GM18499 (cell line): ENCODE results near the gene SMIM26.

Source experiments
- ATAC-seq: cut with Tn5 transposase; IDR thresholded peaks from one replicate; pipeline ENCODE4 v1.9.1; 2021; ENCODE audit warnings: moderate number of reproducible peaks; ENCODE audit not compliant: insufficient read depth, unreplicated experiment

SMIM26 gene

GRCh38 chr20:18578581-18578980, 11.3 kb downstream of the SMIM26 start:
- ATAC-seq = no peak

DNA sequence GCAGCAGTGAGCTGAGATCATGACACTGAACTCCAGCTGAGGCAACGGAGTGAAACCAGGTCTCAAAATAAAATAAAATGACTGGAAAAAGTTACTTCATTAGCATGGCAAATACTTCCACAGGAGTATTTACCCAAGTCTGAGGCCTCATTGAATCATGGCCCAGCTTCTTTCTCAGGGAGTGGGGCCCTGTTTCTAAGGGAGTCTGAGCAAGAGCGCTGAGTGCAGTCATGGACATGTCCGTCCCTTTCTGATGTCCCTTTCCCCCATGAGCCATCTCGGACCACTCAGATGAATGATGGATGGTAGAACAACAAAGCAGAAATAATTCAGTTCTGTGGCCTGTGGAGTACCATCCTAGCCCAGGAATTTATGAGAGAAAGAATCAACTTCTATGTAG, 12.8 kb downstream of the SMIM26 start:
- ATAC-seq = no peak

DNA sequence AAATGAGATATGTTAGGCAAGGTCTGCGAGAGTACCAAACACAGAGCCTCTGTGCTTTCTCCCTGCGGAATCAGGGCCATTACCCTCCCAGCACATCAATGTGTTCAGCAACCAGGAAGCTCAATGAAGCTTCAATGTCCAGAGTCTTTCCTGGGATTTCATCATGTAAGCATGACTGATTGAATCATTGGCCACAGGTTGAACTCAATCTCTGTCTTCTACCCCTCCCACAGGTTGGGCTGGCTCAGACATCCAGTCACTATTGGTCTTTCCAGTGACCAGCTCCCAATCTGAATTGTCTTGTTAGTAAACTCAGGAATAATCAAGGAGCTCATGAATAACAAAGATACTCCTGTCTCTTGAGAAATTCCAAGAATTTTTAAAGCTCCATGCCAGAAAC, 17.9 kb downstream of the SMIM26 start:
- no peak for ATAC-seq

GRCh38 chr20:18587665-18588573, 20.7 kb downstream of the SMIM26 start, which contains the start of gene DTD1:
Gene DTD1 (plus strand): TSS chr20:18588054. CDS start chr20:18588073, 19 bp downstream.
- peak; percentile 79 for ATAC-seq

DNA sequence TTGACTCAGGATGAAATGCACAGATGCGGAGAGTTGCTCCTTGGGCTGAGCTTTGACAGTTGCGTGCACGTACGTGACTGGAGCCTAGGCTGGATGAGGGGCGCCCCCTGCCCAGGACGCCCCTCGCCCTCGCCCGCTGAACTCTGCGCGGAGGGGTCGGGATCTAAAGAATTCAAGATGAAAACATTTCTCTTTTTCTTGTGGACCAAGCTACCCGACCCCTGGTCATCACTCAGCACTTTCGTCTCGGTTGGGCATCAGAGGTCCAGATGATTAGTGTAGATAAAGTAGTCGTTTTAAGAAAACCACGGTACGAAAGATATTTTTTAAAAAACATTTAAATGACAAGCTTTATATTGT, 21.3 kb downstream of the SMIM26 start:
- no peak for ATAC-seq

- ATAC-seq = no peak
Observed at GRCh38 chr20:18589941-18590674, 22.9 kb downstream of the SMIM26 start.

DNA sequence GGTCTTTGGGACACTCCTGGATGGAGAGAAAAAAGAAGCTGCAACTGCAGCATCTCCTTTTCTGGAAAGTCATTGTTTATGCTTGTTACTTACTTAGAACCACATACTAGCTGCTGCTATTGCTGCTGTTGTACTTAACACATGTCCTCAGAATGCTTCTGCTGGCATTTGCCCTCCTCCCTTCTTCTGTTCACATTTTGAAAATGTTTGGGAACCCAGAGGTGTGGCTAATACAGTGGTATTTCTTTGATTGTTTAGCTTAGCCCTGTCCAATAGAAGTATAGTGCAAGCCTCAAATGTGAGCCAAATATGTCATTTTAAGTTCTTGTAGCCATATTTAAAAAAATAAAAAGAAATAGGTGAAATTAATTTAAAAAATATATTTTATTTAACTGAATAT, 29.0 kb downstream of the SMIM26 start:
- ATAC-seq = no peak

DNA sequence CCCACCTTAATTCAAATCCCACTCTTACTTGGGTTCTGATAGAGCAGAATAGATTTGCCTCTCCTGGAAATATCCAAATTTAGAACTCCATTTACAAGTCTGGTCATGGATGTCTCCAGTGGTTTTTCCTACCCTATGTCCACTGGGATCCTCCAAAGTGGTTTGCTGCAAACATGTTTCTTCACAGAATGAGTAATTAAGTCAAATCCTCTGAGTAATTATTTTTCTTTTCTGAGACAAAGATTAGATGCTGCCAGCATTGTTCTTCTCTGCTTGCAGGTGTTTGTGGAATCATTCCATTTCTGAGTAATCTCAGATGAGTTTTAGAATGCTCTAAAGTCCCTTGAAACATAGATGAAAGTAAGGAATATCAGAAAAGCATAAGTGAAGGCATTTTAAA, 42.5 kb downstream of the SMIM26 start:
- no peak for ATAC-seq

DNA sequence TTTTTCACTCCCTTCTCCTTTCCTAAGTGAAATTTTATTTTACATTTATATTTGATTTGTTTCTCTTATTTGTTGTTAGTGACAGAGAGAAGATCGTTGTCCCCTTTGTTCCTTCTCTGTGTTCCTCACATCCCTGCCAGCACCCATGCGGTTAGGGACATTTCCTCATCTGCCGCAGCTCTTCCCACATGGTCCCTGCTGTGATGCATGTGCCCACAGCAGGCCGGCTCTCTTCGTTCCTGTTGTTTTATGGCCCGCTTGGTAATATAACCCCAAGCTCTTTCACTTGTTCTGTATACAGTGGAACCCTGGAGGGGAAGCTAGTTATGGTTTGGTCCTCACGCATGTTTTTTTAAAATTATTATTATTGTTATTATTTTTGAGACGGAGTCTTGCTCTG, 44.3 kb downstream of the SMIM26 start:
- ATAC-seq = no peak

DNA sequence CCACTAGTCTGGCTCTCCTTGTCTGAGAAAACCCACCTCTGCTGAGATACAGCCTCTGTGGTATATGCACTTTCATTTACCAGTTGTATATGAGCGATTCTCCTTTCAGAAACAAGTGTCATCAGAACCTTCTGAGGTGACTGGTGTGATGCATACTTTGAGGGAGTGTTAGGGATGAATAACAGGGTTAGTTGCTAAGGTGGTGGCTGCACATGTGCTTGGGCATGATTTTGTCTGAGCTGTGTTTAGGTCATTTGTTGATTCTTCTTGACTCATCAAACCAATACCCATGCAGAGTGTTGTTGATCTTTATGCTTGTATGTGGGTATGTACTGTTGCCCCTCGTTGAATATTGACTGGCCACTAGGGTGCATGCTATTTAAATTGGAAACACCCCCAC, 46.3 kb downstream of the SMIM26 start:
- no peak for ATAC-seq

- ATAC-seq = no peak
Observed at GRCh38 chr20:18614244-18614643, 47.0 kb downstream of the SMIM26 start.

GRCh38 chr20:18615020-18615650, 47.9 kb downstream of the SMIM26 start:
- no peak for ATAC-seq
